Liver (tissue), 9 donors: ENCODE data around the gene IFNAR1. TPM values are rescaled to one million over a fixed set of nuclear protein-coding genes. Genes with fewer than 3 reads are reported as not detected.

Experiments used
- DNase-seq: peaks from one replicate; pipeline ENCODE4 v3.0.0-alpha.2; 2017; ENCODE audit warnings: low spot score
- H3K27ac ChIP-seq, 2 donors: one replicate each; pipeline ENCODE4 v1.7.0; 2013; ENCODE audit warnings: inconsistent platforms in 2 of 2, low read length in 2 of 2, control low read depth in 1 of 2, low read depth in 1 of 2, mild to moderate bottlenecking in 1 of 2
- H3K27me3 ChIP-seq, 4 donors: one replicate each; pipeline versions ENCODE4 v1.6.1 to v1.7.0; 2013; ENCODE audit warnings: low read length in 3 of 4, inconsistent platforms in 1 of 4, mild to moderate bottlenecking in 1 of 4, moderate library complexity in 1 of 4; ENCODE audit not compliant: control insufficient read depth in 4 of 4, insufficient read depth in 4 of 4
- H3K36me3 ChIP-seq, 4 donors: one replicate each; pipeline versions ENCODE4 v1.6.1 to v1.7.0; 2013; ENCODE audit warnings: low read length in 3 of 4, mild to moderate bottlenecking in 3 of 4, low read depth in 1 of 4, moderate library complexity in 1 of 4; ENCODE audit not compliant: control insufficient read depth in 4 of 4, insufficient read depth in 3 of 4
- H3K4me1 ChIP-seq, 4 donors: one replicate each; pipeline versions ENCODE4 v1.6.1 to v1.7.0; 2013; ENCODE audit warnings: low read length in 3 of 4, mild to moderate bottlenecking in 3 of 4, moderate library complexity in 1 of 4; ENCODE audit not compliant: control insufficient read depth in 4 of 4, insufficient read depth in 4 of 4
- H3K4me3 ChIP-seq, 3 donors: one replicate each; pipeline versions ENCODE4 v1.6.1 to v1.7.0; 2013; ENCODE audit warnings: low read length in 3 of 3, control low read depth in 1 of 3, low read depth in 1 of 3, mild to moderate bottlenecking in 1 of 3
- H3K9ac ChIP-seq, 2 donors: one replicate each; pipeline ENCODE4 v1.7.0; 2013; ENCODE audit warnings: low read length in 2 of 2, mild to moderate bottlenecking in 2 of 2, moderate library complexity in 2 of 2, control low read depth in 1 of 2, low read depth in 1 of 2
- H3K9me3 ChIP-seq, 4 donors: one replicate each; pipeline versions ENCODE4 v1.6.1 to v1.7.0; 2013; ENCODE audit warnings: low read length in 3 of 4; ENCODE audit not compliant: control insufficient read depth in 4 of 4
- ATF3 ChIP-seq: IDR thresholded peaks from 2 replicates; pipeline ENCODE4 v1.6.1; 2016; ENCODE audit warnings: antibody characterized with exemption
- EGR1 ChIP-seq, 2 donors: IDR thresholded peaks; 2 replicates each; pipeline ENCODE4 v1.6.1; 2016 to 2018; ENCODE audit warnings: antibody characterized with exemption in 2 of 2, low read depth in 2 of 2
- FOXA1 ChIP-seq: IDR thresholded peaks from 2 replicates; pipeline ENCODE4 v1.6.1; 2016; ENCODE audit warnings: antibody characterized with exemption
- FOXA2 ChIP-seq: IDR thresholded peaks from 2 replicates; pipeline ENCODE4 v1.6.1; 2016; ENCODE audit warnings: antibody characterized with exemption
- GABPA ChIP-seq, 2 donors: IDR thresholded peaks in 1 of 2; conservative IDR thresholded peaks in 1 of 2; 2 replicates each; pipeline ENCODE4 v1.6.1; 2016; ENCODE audit warnings: antibody characterized with exemption in 2 of 2, mild to moderate bottlenecking in 1 of 2, moderate library complexity in 1 of 2
- HNF4A ChIP-seq, 2 donors: conservative IDR thresholded peaks; 2 replicates each; pipeline ENCODE4 v1.6.1; 2016; ENCODE audit warnings: antibody characterized with exemption in 2 of 2, mild to moderate bottlenecking in 2 of 2
- HNF4G ChIP-seq: IDR thresholded peaks from 2 replicates; pipeline ENCODE4 v1.6.1; 2016; ENCODE audit warnings: antibody characterized with exemption
- JUND ChIP-seq, 2 donors: IDR thresholded peaks; 2 replicates each; pipeline ENCODE4 v1.6.1; 2016; ENCODE audit warnings: antibody characterized with exemption in 2 of 2
- MAX ChIP-seq: IDR thresholded peaks from 2 replicates; pipeline ENCODE4 v1.6.1; 2016; ENCODE audit warnings: antibody characterized with exemption
- NR2F2 ChIP-seq: IDR thresholded peaks from 2 replicates; pipeline ENCODE4 v1.6.1; 2016; ENCODE audit warnings: antibody characterized with exemption
- RAD21 ChIP-seq, 2 donors: IDR thresholded peaks; 2 replicates each; pipeline ENCODE4 v1.6.1; 2016; ENCODE audit warnings: antibody characterized with exemption in 2 of 2, mild to moderate bottlenecking in 2 of 2
- RXRA ChIP-seq, 2 donors: IDR thresholded peaks; 2 replicates each; pipeline ENCODE4 v1.6.1; 2017 to 2018; ENCODE audit warnings: antibody characterized with exemption in 2 of 2, mild to moderate bottlenecking in 1 of 2
- SP1 ChIP-seq: IDR thresholded peaks from 2 replicates; pipeline ENCODE4 v1.6.1; 2018; ENCODE audit warnings: antibody characterized with exemption, mild to moderate bottlenecking
- TAF1 ChIP-seq: conservative IDR thresholded peaks from 2 replicates; pipeline ENCODE4 v1.6.1; 2016; ENCODE audit warnings: antibody characterized with exemption, mild to moderate bottlenecking
- YY1 ChIP-seq: IDR thresholded peaks from 2 replicates; pipeline ENCODE4 v1.6.1; 2016; ENCODE audit warnings: antibody characterized with exemption, mild to moderate bottlenecking
- WGBS: extraction: QIAGEN DNeasy Blood & Tissue Kit; methylation state at CpG from one replicate; pipeline ENCODE4 v1.1.7; 2013; 5-methylcytosine and 5-hydroxymethylcytosine counted together
- polyA plus RNA-seq, 2 donors: library from polyadenylated mRNA; stranded (reverse) in 1 of 2; unstranded in 1 of 2; fragments of 200-250 nt in 1 of 2; fragments of >200 nt in 1 of 2; fragmentation: Nextera tagmentation in 1 of 2; extraction: Ambion mirVana in 1 of 2; gene quantifications; one replicate each; pipeline versions ENCODE4 v1.2.1 to v1.2.3, GENCODE V29; 2013 to 2015
- total RNA-seq, 2 donors: library from RNA; depleted of rRNA; stranded (reverse); fragments of >200 nt; gene quantifications; one replicate each; pipeline ENCODE4 v1.2.3, GENCODE V29; 2014
- TF ChIP-seq, protein P1 (sequence below): IDR thresholded peaks from 2 replicates; pipeline ENCODE4 v1.6.1; 2016; ENCODE audit warnings: antibody characterized with exemption, mild to moderate bottlenecking
- TF ChIP-seq, protein P2 (sequence below): fragments of 150-350 bp; IDR thresholded peaks from 2 replicates; pipeline ENCODE4 v1.5.1; 2017; ENCODE audit warnings: improper control_type of control experiment, low read depth, low read length; ENCODE audit not compliant: missing input control
- TF ChIP-seq, protein P3 (sequence below): IDR thresholded peaks from 2 replicates; pipeline ENCODE4 v1.6.1; 2016; ENCODE audit warnings: antibody characterized with exemption
- donor health status: healthy.
- donor health status: healthy.
- donor health status: healthy.
- donor health status: healthy.
- donor health status: healthy.

Gene IFNAR1
- total and polyA plus RNA-seq, 4 donors = 31.1 to 54.3 (median 46.2) TPM

DNA sequence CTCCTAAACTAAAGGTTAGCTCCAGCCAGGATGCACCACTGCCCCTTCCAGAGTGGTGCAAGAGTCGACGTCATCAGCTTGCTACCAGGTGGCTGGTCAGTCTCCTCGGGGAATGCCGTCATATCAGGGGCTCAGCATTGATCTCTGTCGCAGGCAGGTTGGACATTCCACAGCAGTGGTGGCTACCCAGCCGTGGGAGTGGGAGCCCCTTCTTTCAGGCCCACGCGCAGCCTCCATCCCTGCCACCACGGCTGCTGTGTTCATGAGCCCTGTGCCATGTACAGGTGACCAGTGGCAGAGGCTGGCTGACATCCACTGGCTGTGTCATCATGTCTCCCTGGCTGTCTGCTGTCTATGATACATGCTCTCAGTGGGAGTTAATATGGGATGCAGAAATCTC, 33.1 kb upstream of the IFNAR1 start:
- no peak for TF ChIP-seq GABPA (IDR thresholded peaks at IDR 0.05 in 1 of 2, conservative IDR thresholded peaks at IDR 0.05 in 1 of 2)
- TF ChIP-seq JUND (IDR thresholded peaks at IDR 0.05) = no peak
- TF ChIP-seq MAX = no peak
- no peak for TF ChIP-seq YY1
- TF ChIP-seq TAF1 = no peak
- TF ChIP-seq FOXA1 = no peak
- no peak for TF ChIP-seq RXRA (IDR thresholded peaks at IDR 0.05)
- no peak for TF ChIP-seq HNF4G
- TF ChIP-seq SP1 = no peak
- no peak for TF ChIP-seq ATF3
- TF ChIP-seq, protein P1, sequence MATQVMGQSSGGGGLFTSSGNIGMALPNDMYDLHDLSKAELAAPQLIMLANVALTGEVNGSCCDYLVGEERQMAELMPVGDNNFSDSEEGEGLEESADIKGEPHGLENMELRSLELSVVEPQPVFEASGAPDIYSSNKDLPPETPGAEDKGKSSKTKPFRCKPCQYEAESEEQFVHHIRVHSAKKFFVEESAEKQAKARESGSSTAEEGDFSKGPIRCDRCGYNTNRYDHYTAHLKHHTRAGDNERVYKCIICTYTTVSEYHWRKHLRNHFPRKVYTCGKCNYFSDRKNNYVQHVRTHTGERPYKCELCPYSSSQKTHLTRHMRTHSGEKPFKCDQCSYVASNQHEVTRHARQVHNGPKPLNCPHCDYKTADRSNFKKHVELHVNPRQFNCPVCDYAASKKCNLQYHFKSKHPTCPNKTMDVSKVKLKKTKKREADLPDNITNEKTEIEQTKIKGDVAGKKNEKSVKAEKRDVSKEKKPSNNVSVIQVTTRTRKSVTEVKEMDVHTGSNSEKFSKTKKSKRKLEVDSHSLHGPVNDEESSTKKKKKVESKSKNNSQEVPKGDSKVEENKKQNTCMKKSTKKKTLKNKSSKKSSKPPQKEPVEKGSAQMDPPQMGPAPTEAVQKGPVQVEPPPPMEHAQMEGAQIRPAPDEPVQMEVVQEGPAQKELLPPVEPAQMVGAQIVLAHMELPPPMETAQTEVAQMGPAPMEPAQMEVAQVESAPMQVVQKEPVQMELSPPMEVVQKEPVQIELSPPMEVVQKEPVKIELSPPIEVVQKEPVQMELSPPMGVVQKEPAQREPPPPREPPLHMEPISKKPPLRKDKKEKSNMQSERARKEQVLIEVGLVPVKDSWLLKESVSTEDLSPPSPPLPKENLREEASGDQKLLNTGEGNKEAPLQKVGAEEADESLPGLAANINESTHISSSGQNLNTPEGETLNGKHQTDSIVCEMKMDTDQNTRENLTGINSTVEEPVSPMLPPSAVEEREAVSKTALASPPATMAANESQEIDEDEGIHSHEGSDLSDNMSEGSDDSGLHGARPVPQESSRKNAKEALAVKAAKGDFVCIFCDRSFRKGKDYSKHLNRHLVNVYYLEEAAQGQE = no peak
- TF ChIP-seq NR2F2 = no peak
- TF ChIP-seq, protein P2, sequence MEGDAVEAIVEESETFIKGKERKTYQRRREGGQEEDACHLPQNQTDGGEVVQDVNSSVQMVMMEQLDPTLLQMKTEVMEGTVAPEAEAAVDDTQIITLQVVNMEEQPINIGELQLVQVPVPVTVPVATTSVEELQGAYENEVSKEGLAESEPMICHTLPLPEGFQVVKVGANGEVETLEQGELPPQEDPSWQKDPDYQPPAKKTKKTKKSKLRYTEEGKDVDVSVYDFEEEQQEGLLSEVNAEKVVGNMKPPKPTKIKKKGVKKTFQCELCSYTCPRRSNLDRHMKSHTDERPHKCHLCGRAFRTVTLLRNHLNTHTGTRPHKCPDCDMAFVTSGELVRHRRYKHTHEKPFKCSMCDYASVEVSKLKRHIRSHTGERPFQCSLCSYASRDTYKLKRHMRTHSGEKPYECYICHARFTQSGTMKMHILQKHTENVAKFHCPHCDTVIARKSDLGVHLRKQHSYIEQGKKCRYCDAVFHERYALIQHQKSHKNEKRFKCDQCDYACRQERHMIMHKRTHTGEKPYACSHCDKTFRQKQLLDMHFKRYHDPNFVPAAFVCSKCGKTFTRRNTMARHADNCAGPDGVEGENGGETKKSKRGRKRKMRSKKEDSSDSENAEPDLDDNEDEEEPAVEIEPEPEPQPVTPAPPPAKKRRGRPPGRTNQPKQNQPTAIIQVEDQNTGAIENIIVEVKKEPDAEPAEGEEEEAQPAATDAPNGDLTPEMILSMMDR = no peak
- TF ChIP-seq RAD21 (IDR thresholded peaks at IDR 0.05) = no peak
- TF ChIP-seq HNF4A (conservative IDR thresholded peaks at IDR 0.05) = no peak
- TF ChIP-seq EGR1 (IDR thresholded peaks at IDR 0.05; ENCODE audit: low read depth in 2 of 2) = no peak
- no peak for TF ChIP-seq FOXA2
- TF ChIP-seq, protein P3, sequence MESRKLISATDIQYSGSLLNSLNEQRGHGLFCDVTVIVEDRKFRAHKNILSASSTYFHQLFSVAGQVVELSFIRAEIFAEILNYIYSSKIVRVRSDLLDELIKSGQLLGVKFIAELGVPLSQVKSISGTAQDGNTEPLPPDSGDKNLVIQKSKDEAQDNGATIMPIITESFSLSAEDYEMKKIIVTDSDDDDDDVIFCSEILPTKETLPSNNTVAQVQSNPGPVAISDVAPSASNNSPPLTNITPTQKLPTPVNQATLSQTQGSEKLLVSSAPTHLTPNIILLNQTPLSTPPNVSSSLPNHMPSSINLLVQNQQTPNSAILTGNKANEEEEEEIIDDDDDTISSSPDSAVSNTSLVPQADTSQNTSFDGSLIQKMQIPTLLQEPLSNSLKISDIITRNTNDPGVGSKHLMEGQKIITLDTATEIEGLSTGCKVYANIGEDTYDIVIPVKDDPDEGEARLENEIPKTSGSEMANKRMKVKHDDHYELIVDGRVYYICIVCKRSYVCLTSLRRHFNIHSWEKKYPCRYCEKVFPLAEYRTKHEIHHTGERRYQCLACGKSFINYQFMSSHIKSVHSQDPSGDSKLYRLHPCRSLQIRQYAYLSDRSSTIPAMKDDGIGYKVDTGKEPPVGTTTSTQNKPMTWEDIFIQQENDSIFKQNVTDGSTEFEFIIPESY = no peak
- H3K27ac ChIP-seq = no peak overlapping the region
- H3K36me3 ChIP-seq = peaks cover 2 to 26% (median 15%) of the 10 kb centered on the region in 4 donors
- H3K27me3 ChIP-seq = no peaks in the 10 kb centered on the region
- no peak overlapping the region for H3K9ac ChIP-seq
- no peak overlapping the region for H3K4me3 ChIP-seq
- DNase-seq = no peak
- H3K9me3 ChIP-seq = no peaks in the 10 kb centered on the region
- peaks cover 4 to 35% (median 23%) of the 10 kb centered on the region in 4 donors for H3K4me1 ChIP-seq
- 93% methylated on average over 9 of the region's 9 CpGs for WGBS
